HPDE6-E6E7 (cell line): Measurements from ENCODE around the gene ITGB4.

Experiments used
- DNase-seq: peaks from one replicate; pipeline ENCODE4 v3.0.0; 2011; ENCODE audit warnings: missing footprints; ENCODE audit errors: extremely low spot score

ITGB4 gene

DNA sequence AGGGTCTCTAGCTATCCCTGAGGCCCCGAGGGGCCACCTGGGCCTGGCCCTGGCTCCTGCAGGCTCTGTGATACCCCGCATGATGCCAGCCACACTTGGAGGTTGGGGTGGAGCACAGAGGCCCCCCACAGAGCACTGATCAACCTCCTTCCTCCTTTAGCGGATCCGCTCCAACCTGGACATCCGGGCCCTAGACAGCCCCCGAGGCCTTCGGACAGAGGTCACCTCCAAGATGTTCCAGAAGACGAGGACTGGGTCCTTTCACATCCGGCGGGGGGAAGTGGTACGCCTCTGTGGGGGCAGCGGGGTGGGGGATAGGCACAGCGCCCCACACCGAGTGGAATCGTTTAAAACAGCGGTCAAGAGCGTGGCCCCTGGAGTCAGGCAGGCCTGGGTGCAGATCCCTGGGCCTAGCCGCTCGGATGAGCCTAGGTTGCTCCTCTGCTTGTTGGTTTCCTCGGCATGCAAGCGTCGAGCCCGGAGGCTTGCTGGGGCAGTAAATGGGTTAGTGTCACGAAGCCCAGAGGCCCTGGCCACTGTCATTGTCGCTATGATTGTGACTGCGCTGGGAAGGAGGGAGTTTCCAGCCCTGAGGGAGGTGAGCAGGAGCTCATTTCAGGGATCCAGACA is 9.9 kb downstream of the ITGB4 start:
- no peak for DNase-seq

DNA sequence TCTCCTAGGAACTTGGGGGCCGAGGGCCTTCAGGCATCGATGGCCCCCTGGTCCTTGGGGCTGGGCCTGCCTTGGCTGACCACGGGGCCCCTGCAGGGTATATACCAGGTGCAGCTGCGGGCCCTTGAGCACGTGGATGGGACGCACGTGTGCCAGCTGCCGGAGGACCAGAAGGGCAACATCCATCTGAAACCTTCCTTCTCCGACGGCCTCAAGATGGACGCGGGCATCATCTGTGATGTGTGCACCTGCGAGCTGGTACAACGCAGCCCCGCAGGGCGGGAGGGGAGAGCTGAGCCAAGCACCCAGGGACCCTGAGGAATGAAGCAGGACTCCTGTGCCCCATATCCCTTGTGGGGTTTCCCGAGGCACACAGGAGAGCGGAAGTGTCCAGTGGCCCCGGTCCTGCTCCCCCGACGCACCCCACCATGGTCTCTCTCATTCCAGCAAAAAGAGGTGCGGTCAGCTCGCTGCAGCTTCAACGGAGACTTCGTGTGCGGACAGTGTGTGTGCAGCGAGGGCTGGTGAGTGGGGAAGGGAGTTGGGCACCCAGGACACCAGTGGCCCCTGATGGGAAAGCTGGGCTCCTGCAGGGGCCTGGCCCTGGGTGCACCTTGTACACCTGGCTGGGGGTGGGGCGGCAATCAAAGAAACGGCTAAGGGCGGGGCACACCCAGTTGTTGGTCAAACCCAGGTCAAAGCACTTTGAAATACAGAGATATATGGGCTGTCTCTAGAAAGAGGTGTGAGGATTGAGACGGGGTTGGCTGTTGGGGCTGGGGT is 10.6 kb downstream of the ITGB4 start:
- no peak for DNase-seq

DNA sequence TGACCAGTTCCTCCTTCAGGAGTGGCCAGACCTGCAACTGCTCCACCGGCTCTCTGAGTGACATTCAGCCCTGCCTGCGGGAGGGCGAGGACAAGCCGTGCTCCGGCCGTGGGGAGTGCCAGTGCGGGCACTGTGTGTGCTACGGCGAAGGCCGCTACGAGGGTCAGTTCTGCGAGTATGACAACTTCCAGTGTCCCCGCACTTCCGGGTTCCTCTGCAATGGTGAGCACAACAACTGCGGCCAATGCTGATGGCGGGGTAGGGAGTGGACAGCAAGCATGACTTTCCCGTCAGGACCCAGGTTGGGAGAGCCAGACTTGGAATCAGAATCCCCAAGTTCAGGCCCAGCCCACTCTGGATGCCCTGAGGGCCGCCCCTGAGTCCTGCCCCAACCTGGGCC is 12.2 kb downstream of the ITGB4 start:
- no peak for DNase-seq

DNA sequence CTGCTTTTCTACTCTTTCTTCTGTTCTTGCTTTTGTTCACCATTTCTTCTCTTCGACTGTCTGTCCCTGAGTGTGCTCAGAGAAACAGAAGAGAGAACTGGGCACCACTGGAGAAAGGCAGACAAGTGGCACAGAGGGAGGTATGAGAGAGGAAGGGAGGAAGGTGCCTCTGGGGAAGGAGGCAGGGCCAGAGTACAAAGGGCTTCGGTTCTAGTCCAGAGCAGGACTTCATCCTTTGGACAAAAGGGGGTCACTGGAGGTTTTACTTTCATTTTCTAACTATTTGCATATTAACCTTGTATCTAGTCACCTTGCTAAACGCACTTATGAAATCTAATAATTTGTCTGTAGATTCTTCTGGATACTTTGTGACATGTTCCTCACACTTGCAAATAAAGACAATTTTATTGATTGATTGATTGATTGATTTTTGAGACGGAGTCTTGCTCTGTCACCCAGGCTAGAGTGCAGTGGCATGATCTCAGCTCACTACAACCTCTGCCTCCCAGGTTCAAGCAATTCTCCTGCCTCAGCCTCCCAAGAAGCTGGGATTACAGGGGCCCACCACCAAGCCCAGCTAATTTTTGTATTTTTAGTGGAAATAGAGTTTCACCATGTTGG is 13.5 kb downstream of the ITGB4 start:
- DNase-seq, result no peak

DNA sequence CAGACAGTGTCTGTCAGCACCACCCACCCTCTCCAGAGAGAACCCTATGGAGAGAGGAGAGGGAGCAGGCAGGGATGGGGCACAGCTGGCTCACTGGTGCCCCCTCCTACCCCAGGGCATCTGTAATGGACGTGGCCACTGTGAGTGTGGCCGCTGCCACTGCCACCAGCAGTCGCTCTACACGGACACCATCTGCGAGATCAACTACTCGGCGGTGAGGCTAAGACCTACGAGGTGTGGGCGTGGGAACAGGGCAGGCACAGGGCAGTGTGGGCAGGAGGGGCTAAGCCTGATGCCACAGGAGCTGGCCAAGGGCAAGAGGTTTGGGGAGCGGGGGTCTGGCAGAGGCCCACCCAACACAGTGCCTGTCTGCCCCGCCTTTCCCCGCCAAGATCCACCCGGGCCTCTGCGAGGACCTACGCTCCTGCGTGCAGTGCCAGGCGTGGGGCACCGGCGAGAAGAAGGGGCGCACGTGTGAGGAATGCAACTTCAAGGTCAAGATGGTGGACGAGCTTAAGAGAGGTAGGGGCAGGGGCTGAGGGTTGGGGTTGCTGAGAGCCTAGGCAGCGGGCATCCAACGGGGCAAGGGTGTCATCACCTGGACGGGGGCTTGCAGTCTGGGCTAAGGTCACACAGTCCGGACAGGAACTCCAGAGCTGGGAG is 15.0 kb downstream of the ITGB4 start:
- DNase-seq, result no peak

DNA sequence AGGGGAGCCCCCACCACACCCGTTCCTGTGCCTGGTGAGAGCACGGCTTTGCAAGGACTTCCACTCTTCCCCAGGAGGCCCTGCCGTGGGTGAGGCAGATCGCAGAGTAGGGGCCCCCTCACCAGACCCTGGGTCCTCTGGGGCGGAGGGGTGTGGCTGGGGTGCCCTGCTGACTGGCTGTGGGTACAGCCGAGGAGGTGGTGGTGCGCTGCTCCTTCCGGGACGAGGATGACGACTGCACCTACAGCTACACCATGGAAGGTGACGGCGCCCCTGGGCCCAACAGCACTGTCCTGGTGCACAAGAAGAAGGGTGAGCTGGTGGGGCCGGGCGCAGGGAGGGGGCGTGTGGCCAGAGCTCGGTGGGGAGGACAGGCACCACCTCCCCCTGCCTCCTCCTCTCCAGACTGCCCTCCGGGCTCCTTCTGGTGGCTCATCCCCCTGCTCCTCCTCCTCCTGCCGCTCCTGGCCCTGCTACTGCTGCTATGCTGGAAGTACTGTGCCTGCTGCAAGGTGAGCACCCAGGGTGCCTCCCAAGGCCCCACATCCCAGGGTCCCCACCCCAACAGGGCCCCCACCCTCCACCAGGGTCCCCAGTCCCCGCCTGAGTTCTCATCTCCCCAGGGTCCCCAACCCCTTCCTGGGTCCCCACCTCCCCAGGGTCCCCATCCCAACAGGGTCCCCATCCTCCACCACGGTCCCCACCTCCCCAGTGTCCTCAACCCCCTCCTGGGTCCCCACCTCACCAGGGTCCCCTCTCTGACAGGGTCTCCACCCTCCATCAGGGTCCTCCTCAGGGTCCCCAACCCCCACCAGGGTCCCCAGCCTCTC is 16.1 kb downstream of the ITGB4 start:
- DNase-seq, result no peak

DNA sequence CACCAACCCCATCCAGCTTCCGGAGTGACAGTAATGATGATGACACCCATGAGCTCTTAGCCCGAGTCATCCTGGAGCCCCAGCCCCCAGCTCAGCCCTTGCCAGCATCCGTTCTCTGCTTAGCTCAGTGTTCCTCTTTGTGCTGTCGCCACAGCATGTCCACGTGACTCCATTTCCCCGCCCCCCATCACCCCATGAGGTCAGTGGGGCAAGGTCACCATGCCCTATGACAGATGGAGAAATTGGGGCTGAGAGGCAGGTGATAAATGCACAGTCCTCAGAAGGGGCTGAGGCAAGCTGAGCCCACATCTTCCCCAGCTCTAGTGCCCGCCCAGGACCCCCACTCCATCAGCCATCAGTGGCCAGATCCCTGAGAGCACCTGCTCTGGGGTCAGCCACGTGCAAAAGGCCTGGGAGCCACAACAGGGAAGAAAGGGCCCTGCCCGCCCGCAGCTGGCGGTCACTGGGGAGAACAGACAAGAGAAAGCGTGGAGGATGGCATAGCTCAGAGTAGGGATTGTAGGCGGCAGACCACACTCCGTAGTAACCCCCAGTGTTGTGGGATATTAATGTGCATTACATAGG is 17.1 kb downstream of the ITGB4 start:
- DNase-seq, result no peak

DNA sequence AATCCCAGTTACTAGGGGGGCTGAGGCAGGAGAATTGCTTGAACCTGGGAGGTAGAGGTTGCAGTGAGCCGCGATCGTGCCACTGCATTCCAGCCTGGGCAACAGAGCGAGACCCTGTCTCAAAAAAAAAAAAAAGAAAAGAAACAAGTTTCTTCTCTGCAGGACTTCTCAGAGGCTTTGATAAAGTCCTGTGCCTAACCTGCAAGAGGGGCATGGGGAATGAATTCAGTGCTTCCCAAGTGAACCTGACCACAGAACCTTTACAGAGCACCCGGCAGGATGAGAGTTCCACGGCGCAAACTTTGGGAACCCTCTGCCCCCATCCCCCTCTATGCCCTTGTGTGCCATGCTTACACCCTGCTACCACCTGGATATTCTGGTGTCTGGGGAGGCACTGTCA is 17.9 kb downstream of the ITGB4 start:
- DNase-seq, result no peak

DNA sequence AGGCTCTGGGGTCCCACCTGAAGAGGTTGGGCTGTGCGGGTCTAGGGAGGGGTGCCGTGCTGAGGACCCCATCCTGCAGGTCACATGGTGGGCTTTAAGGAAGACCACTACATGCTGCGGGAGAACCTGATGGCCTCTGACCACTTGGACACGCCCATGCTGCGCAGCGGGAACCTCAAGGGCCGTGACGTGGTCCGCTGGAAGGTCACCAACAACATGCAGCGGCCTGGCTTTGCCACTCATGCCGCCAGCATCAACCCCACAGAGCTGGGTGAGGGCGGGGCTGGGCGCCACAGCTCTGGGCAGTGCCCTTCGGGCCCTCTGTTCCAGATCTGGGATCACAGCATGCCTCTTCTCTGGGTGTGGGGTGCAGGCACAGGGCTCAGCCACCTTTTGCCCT is 18.5 kb downstream of the ITGB4 start:
- DNase-seq, result no peak

DNA sequence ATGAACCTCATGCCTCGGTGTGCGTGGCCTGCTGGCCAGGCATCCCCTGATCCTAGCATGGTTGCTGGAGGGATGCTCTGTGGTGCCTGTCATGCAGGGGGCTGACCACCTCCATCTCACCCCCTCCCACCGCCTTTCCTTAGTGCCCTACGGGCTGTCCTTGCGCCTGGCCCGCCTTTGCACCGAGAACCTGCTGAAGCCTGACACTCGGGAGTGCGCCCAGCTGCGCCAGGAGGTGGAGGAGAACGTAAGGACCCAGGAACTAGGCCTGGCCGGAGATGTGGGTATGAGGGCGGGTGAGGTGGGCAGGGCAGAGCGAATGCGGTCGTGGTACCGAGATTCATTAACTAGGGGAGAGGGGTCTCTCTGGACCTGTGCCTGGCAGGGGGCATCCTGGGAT is 19.0 kb downstream of the ITGB4 start:
- DNase-seq, result no peak

DNA sequence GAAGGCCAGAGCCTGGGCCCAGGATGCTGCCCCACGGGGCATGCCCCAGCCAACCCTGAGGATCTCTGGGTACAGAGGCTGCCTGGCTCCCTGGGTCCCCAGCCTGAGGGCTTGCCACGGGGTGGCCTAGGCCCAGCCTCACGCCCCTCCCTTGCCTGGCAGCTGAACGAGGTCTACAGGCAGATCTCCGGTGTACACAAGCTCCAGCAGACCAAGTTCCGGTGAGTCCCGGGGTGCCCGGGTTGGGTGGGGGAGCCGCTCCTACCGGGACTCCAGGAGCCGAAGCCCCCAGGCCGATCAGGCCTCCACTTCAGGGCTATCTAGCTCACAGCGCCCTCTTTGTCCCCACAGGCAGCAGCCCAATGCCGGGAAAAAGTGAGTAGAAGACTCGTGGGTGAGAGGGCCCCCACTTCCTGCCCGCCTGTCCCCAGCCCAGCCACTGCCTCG is 19.4 kb downstream of the ITGB4 start:
- no peak for DNase-seq

DNA sequence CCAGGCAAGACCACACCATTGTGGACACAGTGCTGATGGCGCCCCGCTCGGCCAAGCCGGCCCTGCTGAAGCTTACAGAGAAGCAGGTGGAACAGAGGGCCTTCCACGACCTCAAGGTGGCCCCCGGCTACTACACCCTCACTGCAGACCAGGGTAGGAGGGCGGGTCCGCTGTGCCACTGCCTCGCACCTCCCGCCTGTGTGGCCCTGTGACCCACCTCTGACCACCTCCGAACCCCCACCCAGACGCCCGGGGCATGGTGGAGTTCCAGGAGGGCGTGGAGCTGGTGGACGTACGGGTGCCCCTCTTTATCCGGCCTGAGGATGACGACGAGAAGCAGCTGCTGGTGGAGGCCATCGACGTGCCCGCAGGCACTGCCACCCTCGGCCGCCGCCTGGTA is 21.1 kb downstream of the ITGB4 start:
- no peak for DNase-seq

DNA sequence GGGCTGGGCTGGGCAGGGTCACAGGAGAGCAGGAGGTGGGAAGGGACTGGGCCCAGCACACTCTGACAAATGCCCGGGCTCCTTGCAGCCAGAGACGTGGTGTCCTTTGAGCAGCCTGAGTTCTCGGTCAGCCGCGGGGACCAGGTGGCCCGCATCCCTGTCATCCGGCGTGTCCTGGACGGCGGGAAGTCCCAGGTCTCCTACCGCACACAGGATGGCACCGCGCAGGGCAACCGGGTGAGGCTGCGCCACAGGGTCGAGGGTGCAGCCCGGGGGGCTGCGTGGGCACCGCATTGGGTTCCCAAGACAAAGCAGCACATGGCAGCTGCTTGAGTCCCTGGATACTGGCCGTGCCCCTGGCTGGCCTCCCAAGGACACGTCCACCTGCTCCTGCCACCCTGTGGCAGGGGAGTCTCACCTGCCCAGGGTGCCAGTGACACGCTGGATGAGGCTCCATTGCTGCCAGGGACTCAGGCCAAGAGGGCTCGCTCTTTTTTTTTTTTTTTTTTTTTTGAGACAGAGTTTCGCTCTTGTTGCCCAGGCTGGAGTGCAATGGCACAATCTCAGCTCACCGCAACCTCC is 22.5 kb downstream of the ITGB4 start:
- no peak for DNase-seq

DNA sequence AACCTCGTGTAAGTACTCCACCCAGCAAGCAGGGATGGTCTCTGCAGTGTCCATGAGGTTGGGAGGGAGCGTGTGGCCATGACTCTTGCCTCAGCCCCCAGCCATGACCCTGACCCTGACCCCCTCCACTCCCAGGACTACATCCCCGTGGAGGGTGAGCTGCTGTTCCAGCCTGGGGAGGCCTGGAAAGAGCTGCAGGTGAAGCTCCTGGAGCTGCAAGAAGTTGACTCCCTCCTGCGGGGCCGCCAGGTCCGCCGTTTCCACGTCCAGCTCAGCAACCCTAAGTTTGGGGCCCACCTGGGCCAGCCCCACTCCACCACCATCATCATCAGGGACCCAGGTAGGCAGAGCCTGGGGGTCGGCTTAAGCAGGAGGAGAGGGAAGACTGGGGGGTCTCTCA is 27.4 kb downstream of the ITGB4 start:
- DNase-seq, result no peak

DNA sequence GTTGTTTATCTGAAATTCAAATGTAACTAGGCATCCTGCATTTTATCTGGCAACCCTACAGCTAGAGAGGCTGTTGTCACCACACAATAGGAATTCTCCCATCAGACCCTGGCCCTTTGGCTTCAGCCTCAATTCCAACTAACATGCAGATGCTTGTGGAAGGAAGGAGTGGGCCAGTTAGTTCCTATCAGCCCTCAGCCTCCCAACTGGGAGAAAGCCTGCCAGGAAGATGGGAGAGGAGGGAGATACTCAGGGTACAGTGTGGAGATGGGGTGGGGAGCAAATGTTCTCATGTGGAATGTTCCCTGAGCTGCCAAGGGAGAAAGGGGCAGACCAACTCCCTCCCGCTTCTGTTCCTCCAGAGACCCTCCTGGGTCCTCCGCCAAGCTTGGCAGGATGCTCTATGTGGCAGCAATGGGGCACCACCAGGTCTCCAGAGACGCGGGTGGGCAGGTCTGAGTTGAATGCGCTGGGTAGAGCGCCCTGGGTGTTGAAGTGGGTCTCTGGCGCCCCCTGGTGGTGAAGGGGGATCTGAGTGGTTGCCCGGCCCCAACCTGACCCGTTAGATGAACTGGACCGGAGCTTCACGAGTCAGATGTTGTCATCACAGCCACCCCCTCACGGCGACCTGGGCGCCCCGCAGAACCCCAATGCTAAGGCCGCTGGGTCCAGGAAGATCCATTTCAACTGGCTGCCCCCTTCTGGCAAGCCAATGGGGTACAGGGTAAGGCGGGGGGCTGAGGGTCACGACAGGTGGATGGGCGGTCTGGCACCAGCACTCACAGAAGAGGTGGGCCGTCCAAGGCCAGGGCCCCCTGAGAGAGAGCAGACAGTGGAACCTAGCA is 28.5 kb downstream of the ITGB4 start:
- peak; percentile 53 for DNase-seq

DNA sequence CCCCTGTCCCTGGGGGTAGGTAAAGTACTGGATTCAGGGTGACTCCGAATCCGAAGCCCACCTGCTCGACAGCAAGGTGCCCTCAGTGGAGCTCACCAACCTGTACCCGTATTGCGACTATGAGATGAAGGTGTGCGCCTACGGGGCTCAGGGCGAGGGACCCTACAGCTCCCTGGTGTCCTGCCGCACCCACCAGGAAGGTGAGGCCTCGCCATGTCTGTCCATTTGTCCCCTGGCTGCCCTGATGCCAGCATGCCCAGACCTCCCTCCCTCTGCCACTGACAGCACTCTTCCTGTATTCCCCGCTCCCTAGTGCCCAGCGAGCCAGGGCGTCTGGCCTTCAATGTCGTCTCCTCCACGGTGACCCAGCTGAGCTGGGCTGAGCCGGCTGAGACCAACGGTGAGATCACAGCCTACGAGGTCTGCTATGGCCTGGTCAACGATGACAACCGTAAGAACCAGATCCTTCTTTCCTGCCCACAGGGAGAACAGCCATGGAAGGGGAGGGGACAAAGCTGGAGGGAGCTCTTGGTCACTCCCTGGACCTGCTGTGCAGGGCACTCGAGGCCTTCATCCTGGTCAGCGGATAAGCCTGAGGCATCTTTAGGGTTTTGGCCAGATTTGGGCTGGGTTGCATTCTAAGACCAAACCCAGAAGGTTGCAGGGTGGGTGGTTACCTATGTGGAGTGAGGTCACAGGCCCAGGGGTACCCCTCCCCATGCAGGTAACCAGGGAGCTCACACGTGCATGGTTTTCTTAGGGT is 29.6 kb downstream of the ITGB4 start:
- no peak for DNase-seq

DNA sequence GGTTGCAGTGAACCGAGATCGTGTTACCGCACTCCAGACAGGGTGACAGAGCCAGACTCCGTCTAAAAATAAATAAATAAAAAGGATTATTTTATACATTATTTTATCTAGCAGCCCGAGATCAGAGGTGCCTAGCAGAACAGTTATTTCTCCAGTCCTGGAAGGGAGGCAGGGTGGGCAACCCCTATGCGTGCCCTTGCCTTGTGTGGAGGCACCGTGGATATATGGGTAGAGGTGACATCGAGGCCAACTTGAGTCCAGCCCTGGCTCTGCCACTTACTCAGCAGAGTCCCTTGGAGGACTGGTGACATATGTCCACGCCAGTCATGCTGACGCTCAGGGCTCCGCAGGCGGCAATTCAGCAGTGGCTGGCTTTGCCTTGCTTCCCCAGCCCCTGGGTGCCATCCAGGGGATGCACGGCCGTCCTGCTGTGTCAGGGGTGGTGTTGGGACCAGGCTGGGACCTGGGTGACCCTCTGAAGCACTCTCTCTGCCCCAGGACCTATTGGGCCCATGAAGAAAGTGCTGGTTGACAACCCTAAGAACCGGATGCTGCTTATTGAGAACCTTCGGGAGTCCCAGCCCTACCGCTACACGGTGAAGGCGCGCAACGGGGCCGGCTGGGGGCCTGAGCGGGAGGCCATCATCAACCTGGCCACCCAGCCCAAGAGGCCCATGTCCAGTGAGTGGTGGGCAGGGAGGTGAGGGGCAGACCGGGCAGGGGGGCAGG is 30.6 kb downstream of the ITGB4 start:
- no peak for DNase-seq

DNA sequence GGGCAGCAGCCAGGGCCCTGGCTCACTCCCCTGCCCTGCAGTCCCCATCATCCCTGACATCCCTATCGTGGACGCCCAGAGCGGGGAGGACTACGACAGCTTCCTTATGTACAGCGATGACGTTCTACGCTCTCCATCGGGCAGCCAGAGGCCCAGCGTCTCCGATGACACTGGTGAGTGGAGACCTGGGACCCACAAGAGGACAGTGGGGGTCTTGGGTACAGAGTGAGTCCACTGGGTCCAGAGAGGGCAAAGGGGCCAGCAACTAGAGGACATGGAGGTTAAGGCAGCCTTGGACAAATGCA is 31.1 kb downstream of the ITGB4 start:
- DNase-seq, result no peak
